GM13977 (cell line): ENCODE results near the gene EPS8L3.

ENCODE experiments used
- DNase-seq: peaks from one replicate; pipeline ENCODE4 v3.0.0; 2012; ENCODE audit warnings: low spot score
- CTCF ChIP-seq: IDR thresholded peaks from 2 replicates; pipeline ENCODE4 v1.5.1; 2012; ENCODE audit warnings: mild to moderate bottlenecking, control low read depth; ENCODE audit not compliant: insufficient read depth; ENCODE audit errors: extremely low read depth, missing control alignments
- in situ Hi-C: fragments of 300-500 bp; cut with MboI; formaldehyde crosslinking; loops from one replicate; pipeline ENCODE4 v1.12.0; 2022; ENCODE audit warnings: low sequenced_read_pairs, low pct_unique_long_range_greater_than_20kb, mixed read lengths, inconsistent platforms; ENCODE audit not compliant: unreplicated experiment

Gene EPS8L3

GRCh38 chr1:109765483-109765815 is 1.7 kb upstream of the EPS8L3 start:
- in situ Hi-C loops, result no loop called here
- no peak for DNase-seq
- no peak for TF ChIP-seq CTCF

GRCh38 chr1:109764561-109765482 is 1.1 kb upstream of the EPS8L3 start:
- DNase-seq, result no peak
- no peak for TF ChIP-seq CTCF
- in situ Hi-C loops, result no loop called here

- TF ChIP-seq CTCF, result no peak
- in situ Hi-C loops, result no loop called here
- DNase-seq, result no peak
Measured at GRCh38 chr1:109762821-109763645, 690 bp downstream of the EPS8L3 start.

GRCh38 chr1:109762039-109762585 is 1.6 kb downstream of the EPS8L3 start:
- in situ Hi-C loops, result no loop called here
- DNase-seq, result no peak
- TF ChIP-seq CTCF, result no peak

- in situ Hi-C loops, result no loop called here
- DNase-seq, result no peak
- TF ChIP-seq CTCF, result no peak
Measured at GRCh38 chr1:109761227-109762038, 2.3 kb downstream of the EPS8L3 start.

GRCh38 chr1:109760581-109761226 is 3.0 kb downstream of the EPS8L3 start:
- in situ Hi-C loops, result no loop called here
- DNase-seq, result no peak
- TF ChIP-seq CTCF, result no peak
